Measurements from ENCODE around the gene FBLN2. TPM values are rescaled to one million over a fixed set of nuclear protein-coding genes. Genes with fewer than 3 reads are reported as not detected.

Gene FBLN2
- total RNA-seq, 3 donors from 2014 or later (not counting 1 experiment from before 2014, with no cell fraction given) = 0.61 to 2.7 (median 1.6) TPM

- H3K9me3 ChIP-seq (ENCODE audit: control insufficient read depth, insufficient read depth, low read length) = no peaks in the 10 kb centered on the region
- 77% methylated on average over 26 of the region's 26 CpGs for WGBS (ENCODE audit: insufficient coverage)
- H3K4me3 ChIP-seq (ENCODE audit: low read length) = no peak overlapping the region
- no peak overlapping the region for H3K27ac ChIP-seq (ENCODE audit: low read length)
- H3K27me3 ChIP-seq (ENCODE audit: control insufficient read depth, insufficient read depth, low read length) = no peaks in the 10 kb centered on the region
- Mint-ChIP-seq H3K4me1 (peaks cover 0 to 5% of the 10 kb centered on the region in 2 donors), H3K27me3 (ENCODE audit: low read depth in 2 of 2) (peaks cover 0 to 2% of the 10 kb centered on the region in 2 donors), H3K9me3 (no peaks in the 10 kb centered on the region), H3K36me3 (no peaks in the 10 kb centered on the region), H3K4me3 (no peak overlapping the region), H3K27ac (no peak overlapping the region)
- no peak for DNase-seq
- TF ChIP-seq, protein P1, sequence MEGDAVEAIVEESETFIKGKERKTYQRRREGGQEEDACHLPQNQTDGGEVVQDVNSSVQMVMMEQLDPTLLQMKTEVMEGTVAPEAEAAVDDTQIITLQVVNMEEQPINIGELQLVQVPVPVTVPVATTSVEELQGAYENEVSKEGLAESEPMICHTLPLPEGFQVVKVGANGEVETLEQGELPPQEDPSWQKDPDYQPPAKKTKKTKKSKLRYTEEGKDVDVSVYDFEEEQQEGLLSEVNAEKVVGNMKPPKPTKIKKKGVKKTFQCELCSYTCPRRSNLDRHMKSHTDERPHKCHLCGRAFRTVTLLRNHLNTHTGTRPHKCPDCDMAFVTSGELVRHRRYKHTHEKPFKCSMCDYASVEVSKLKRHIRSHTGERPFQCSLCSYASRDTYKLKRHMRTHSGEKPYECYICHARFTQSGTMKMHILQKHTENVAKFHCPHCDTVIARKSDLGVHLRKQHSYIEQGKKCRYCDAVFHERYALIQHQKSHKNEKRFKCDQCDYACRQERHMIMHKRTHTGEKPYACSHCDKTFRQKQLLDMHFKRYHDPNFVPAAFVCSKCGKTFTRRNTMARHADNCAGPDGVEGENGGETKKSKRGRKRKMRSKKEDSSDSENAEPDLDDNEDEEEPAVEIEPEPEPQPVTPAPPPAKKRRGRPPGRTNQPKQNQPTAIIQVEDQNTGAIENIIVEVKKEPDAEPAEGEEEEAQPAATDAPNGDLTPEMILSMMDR (IDR thresholded peaks at IDR 0.05) = no peak
- ATAC-seq = no peak
- H3K4me1 ChIP-seq (ENCODE audit: control insufficient read depth, insufficient read depth, low read length) = peaks cover 3% of the 10 kb centered on the region
- H3K36me3 ChIP-seq (ENCODE audit: control insufficient read depth, insufficient read depth, low read length) = no peaks in the 10 kb centered on the region
- intact Hi-C loops (cut with micrococcal nuclease) = no loop called here
These were observed 20.9 kb downstream of the FBLN2 start for GRCh38 chr3:13569641-13570390.

DNA sequence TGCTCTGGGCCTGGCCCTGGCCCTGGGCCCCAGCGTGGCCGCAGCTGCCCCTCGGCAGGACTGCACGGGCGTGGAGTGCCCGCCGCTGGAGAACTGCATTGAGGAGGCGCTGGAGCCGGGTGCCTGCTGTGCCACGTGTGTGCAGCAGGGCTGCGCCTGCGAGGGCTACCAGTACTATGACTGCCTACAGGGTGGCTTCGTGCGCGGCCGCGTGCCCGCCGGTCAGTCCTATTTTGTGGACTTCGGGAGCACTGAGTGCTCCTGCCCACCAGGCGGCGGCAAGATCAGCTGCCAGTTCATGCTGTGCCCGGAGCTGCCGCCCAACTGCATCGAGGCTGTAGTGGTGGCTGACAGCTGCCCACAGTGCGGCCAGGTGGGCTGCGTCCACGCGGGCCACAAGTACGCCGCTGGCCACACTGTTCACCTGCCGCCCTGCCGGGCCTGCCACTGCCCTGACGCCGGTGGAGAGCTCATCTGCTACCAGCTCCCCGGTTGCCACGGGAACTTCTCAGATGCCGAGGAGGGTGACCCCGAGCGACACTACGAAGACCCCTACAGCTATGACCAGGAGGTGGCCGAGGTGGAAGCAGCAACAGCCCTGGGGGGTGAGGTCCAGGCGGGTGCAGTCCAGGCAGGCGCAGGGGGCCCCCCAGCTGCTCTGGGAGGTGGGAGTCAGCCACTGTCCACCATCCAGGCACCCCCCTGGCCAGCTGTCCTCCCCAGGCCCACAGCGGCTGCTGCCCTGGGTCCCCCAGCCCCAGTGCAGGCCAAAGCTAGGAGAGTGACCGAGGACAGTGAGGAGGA, 21.7 kb downstream of the FBLN2 start:
- TF ChIP-seq, protein P1 (IDR thresholded peaks at IDR 0.05) = no peak
- no peak overlapping the region for H3K4me3 Mint-ChIP-seq
- Histone ChIP-seq H3K4me3 (ENCODE audit: low read length) (no peak overlapping the region), H3K36me3 (ENCODE audit: control insufficient read depth, insufficient read depth, low read length) (no peaks in the 10 kb centered on the region), H3K27ac (ENCODE audit: low read length) (no peak overlapping the region), H3K4me1 (ENCODE audit: control insufficient read depth, insufficient read depth, low read length) (no peaks in the 10 kb centered on the region), H3K27me3 (ENCODE audit: control insufficient read depth, insufficient read depth, low read length) (no peaks in the 10 kb centered on the region), H3K9me3 (ENCODE audit: control insufficient read depth, insufficient read depth, low read length) (no peaks in the 10 kb centered on the region)
- H3K9me3 Mint-ChIP-seq = no peaks in the 10 kb centered on the region
- peaks cover 0 to 2% of the 10 kb centered on the region in 2 donors for H3K27me3 Mint-ChIP-seq (ENCODE audit: low read depth in 2 of 2)
- no peak for ATAC-seq
- H3K36me3 Mint-ChIP-seq = no peaks in the 10 kb centered on the region
- no peak overlapping the region for H3K27ac Mint-ChIP-seq
- H3K4me1 Mint-ChIP-seq = peaks cover 0 to 5% of the 10 kb centered on the region in 2 donors
- DNase-seq = no peak
- intact Hi-C loops (cut with micrococcal nuclease) = no loop called here
- WGBS (ENCODE audit: insufficient coverage) = 93% methylated on average over 46 of the region's 46 CpGs

DNA sequence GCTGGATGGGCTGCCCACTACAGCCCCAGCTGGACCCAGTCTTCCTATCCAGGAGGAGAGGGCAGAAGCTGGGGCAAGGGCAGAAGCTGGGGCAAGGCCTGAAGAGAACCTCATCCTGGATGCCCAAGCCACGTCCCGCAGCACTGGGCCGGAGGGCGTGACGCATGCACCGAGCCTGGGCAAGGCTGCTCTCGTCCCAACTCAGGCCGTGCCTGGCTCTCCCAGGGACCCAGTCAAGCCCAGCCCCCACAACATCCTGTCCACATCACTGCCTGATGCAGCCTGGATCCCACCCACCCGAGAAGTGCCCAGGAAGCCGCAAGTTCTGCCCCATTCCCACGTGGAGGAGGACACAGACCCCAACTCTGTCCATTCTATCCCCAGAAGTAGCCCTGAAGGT, 22.3 kb downstream of the FBLN2 start:
- TF ChIP-seq, protein P1 (IDR thresholded peaks at IDR 0.05) = no peak
- H3K27ac Mint-ChIP-seq = no peak overlapping the region

More for the DNA sequence above, 22.3 kb downstream of the FBLN2 start:
- ATAC-seq (no peak), DNase-seq (no peak)
- Histone ChIP-seq H3K27me3 (ENCODE audit: control insufficient read depth, insufficient read depth, low read length) (no peaks in the 10 kb centered on the region), H3K4me1 (ENCODE audit: control insufficient read depth, insufficient read depth, low read length) (no peaks in the 10 kb centered on the region), H3K27ac (ENCODE audit: low read length) (no peak overlapping the region), H3K4me3 (ENCODE audit: low read length) (no peak overlapping the region), H3K36me3 (ENCODE audit: control insufficient read depth, insufficient read depth, low read length) (no peaks in the 10 kb centered on the region), H3K9me3 (ENCODE audit: control insufficient read depth, insufficient read depth, low read length) (no peaks in the 10 kb centered on the region)
- no peaks in the 10 kb centered on the region for H3K9me3 Mint-ChIP-seq
- H3K4me1 Mint-ChIP-seq = peaks cover 0 to 5% of the 10 kb centered on the region in 2 donors
- WGBS (ENCODE audit: insufficient coverage) = 91% methylated on average over 11 of the region's 11 CpGs
- no peaks in the 10 kb centered on the region for H3K36me3 Mint-ChIP-seq
- H3K27me3 Mint-ChIP-seq (ENCODE audit: low read depth in 2 of 2) = peaks cover 0 to 2% of the 10 kb centered on the region in 2 donors
- intact Hi-C loops (cut with micrococcal nuclease) = no loop called here
- no peak overlapping the region for H3K4me3 Mint-ChIP-seq
